OCI-LY3 (cell line): ENCODE data around the gene ZBTB7C.

Experiments
- H2AFZ ChIP-seq: fragments of 200-600, 300-600 bp; shearing (Covaris generic); 2 replicates; pipeline ENCODE4 v1.6.0; 2014; ENCODE audit warnings: antibody characterized with exemption, low read depth, low read length
- H3K27ac ChIP-seq: fragments of 200-600, 300-600 bp; sonication (generic); 2 replicates; pipeline ENCODE4 v1.5.1; 2014; ENCODE audit warnings: mild to moderate bottlenecking, low read length, moderate library complexity, mixed read lengths
- H3K27me3 ChIP-seq: fragments of 200-600, 300-600 bp; sonication (generic); 2 replicates; pipeline ENCODE4 v1.6.1; 2014; ENCODE audit warnings: low read depth, low read length, mixed read lengths
- H3K36me3 ChIP-seq: fragments of 200-600, 300-600 bp; sonication (generic); replicated peaks from 2 replicates; pipeline ENCODE3; 2014; ENCODE audit warnings: low read depth, low read length, mixed read lengths
- H3K4me1 ChIP-seq: fragments of 300-600, 200-600 bp; sonication (generic); 2 replicates; pipeline ENCODE4 v1.6.1; 2014; ENCODE audit warnings: low read length, mixed read lengths
- H3K4me2 ChIP-seq: fragments of 200-600, 300-600 bp; sonication (generic); 2 replicates; pipeline ENCODE4 v1.6.1; 2014; ENCODE audit warnings: low read length, mixed read lengths
- H3K4me3 ChIP-seq: fragments of 300-600, 200-600 bp; sonication (generic); 2 replicates; pipeline ENCODE4 v1.5.1; 2014; ENCODE audit warnings: antibody characterized with exemption, mild to moderate bottlenecking, low read length, moderate library complexity
- H3K79me2 ChIP-seq: fragments of 300-600, 200-600 bp; shearing (Covaris generic); 2 replicates; pipeline ENCODE4 v1.6.1; 2014; ENCODE audit warnings: mild to moderate bottlenecking, low read length, mixed read lengths
- H3K9ac ChIP-seq: fragments of 300-600, 200-600 bp; shearing (Covaris generic); 2 replicates; pipeline ENCODE4 v1.6.0; 2014; ENCODE audit warnings: mild to moderate bottlenecking, low read length, moderate library complexity
- H3K9me3 ChIP-seq: fragments of 200-600, 300-600 bp; shearing (Covaris generic); 2 replicates; pipeline ENCODE4 v1.6.1; 2014; ENCODE audit warnings: low read length, mixed read lengths; ENCODE audit not compliant: insufficient read depth
- H4K20me1 ChIP-seq: fragments of 200-600, 300-600 bp; sonication (generic); 2 replicates; pipeline ENCODE4 v1.6.1; 2016; ENCODE audit warnings: low read length, mixed read lengths; ENCODE audit not compliant: insufficient read depth
- CTCF ChIP-seq: fragments of 200-600, 300-600 bp; sonication (generic); IDR thresholded peaks from 2 replicates; pipeline ENCODE4 v1.5.1; 2014; ENCODE audit warnings: antibody characterized with exemption, low read length, low read depth
- EZH2phosphoT487 ChIP-seq: fragments of 200-600 bp; shearing (Covaris generic); IDR thresholded peaks from 2 replicates; pipeline ENCODE4 v1.6.1; 2018; ENCODE audit warnings: antibody characterized with exemption, mixed run types, low read depth

The ZBTB7C gene

GRCh38 chr18:47984991-47985390 lies 424.2 kb downstream of the ZBTB7C start:
- Histone ChIP-seq H3K4me1 (peaks cover 5% of the 10 kb centered on the region; the same call in 1 of the 2 replicates), H3K36me3 (no peaks in the 10 kb centered on the region), H4K20me1 (no peaks in the 10 kb centered on the region), H3K27ac (no peak overlapping the region), H3K27me3 (peaks cover 20% of the 10 kb centered on the region), H3K9ac (no peak overlapping the region), H2AFZ (no peak overlapping the region), H3K4me2 (no peak overlapping the region), H3K9me3 (no peaks in the 10 kb centered on the region), H3K79me2 (no peaks in the 10 kb centered on the region), H3K4me3 (no peak overlapping the region)
- TF ChIP-seq EZH2phosphoT487 = no peak
- TF ChIP-seq CTCF = no peak

- Histone ChIP-seq H3K4me2 (no peak overlapping the region), H3K4me3 (no peak overlapping the region), H3K4me1 (peaks cover 5% of the 10 kb centered on the region; the same call in 1 of the 2 replicates), H2AFZ (no peak overlapping the region), H4K20me1 (no peaks in the 10 kb centered on the region), H3K9ac (no peak overlapping the region), H3K27ac (no peak overlapping the region), H3K9me3 (no peaks in the 10 kb centered on the region), H3K36me3 (no peaks in the 10 kb centered on the region), H3K79me2 (no peaks in the 10 kb centered on the region), H3K27me3 (peaks cover 21% of the 10 kb centered on the region)
- TF ChIP-seq EZH2phosphoT487 (no peak), CTCF (no peak)
Measured at GRCh38 chr18:47983946-47984345, 425.2 kb downstream of the ZBTB7C start.

GRCh38 chr18:47983055-47983454 lies 426.1 kb downstream of the ZBTB7C start:
- no peaks in the 10 kb centered on the region for H3K9me3 ChIP-seq
- no peak for TF ChIP-seq CTCF
- TF ChIP-seq EZH2phosphoT487 = no peak
- H4K20me1 ChIP-seq = no peaks in the 10 kb centered on the region
- H3K36me3 ChIP-seq = no peaks in the 10 kb centered on the region
- no peaks in the 10 kb centered on the region for H3K79me2 ChIP-seq
- H3K27ac ChIP-seq = no peak overlapping the region
- H3K4me1 ChIP-seq = peaks cover 5% of the 10 kb centered on the region; the same call in 1 of the 2 replicates
- H3K4me2 ChIP-seq = no peak overlapping the region
- peaks cover 20% of the 10 kb centered on the region for H3K27me3 ChIP-seq
- H2AFZ ChIP-seq = no peak overlapping the region
- no peak overlapping the region for H3K4me3 ChIP-seq
- no peak overlapping the region for H3K9ac ChIP-seq

GRCh38 chr18:47981830-47982229 lies 427.4 kb downstream of the ZBTB7C start:
- peaks cover 27% of the 10 kb centered on the region for H3K27me3 ChIP-seq
- no peaks in the 10 kb centered on the region for H3K9me3 ChIP-seq
- no peak overlapping the region for H2AFZ ChIP-seq
- H3K4me3 ChIP-seq = no peak overlapping the region
- H3K9ac ChIP-seq = no peak overlapping the region
- TF ChIP-seq CTCF = no peak
- no peak for TF ChIP-seq EZH2phosphoT487
- H3K36me3 ChIP-seq = no peaks in the 10 kb centered on the region
- H3K4me2 ChIP-seq = no peak overlapping the region
- no peaks in the 10 kb centered on the region for H4K20me1 ChIP-seq
- peaks cover 2% of the 10 kb centered on the region; the same call in 1 of the 2 replicates for H3K4me1 ChIP-seq
- no peaks in the 10 kb centered on the region for H3K79me2 ChIP-seq
- H3K27ac ChIP-seq = no peak overlapping the region
